GM18502 (cell line): ENCODE results near the gene HCRTR2.

ENCODE experiments used
- ATAC-seq: cut with Tn5 transposase; IDR thresholded peaks from one replicate; pipeline ENCODE4 v1.9.1; 2021; ENCODE audit warnings: mild to moderate bottlenecking; ENCODE audit not compliant: unreplicated experiment, poor library complexity

HCRTR2 gene

DNA sequence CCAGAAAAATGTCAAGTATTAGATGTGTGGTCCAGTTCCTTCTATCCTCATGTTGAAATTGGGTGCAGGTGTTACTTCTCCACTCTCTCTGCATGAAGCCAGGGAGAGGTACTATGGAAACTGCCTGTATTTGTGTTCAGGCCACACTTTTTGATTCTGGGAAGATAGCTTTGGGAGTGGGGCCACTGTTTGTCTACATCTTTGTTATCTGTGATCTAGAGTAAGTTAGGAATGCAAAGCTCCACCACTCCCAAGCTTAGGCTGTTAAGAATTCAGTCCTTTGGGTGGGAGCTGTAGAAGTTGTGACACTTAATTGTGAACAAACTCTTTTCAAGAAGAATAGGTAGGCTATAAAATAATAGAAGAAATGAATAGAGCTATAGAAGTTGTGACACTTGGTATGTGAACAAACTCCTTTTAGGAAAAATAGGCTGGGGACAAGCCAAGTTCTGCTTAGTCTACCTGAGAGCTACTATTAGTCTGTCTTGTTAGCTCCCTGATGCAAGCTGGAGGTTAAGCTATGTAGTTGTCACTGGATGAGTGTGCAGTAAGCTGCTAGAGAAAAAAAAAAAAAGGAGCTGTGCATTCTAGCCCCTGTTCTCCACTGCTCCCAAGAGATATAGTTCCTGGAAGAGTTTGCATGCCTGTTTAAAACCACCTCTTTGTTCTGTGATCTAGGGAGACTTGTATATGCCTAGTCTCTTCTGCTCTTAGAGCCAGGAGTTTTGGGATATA is 145.8 kb downstream of the HCRTR2 start:
- ATAC-seq, result no peak

DNA sequence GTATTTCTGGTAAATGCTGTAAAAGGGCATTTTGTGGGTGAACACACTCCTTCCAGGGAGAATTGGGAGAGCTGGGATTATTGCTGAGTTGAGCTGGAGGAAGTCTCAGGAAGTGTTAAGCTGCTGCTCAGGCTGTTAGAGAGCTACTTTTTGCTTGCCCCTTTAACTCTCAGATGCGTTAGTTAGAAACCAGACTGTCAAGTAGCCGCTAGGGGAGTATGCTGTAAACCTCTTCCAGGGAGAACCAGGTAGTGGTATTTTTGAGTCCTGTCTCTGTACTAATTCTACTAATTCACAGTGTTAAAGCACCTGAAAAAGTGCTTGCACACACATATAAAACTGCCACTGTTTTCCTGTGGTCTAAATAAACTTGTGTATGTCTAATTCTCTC is 146.4 kb downstream of the HCRTR2 start:
- no peak for ATAC-seq

- no peak for ATAC-seq
Observed at GRCh38 chr6:55327169-55327568, 152.9 kb downstream of the HCRTR2 start, which contains the start of gene GFRAL. Gene GFRAL, plus strand, starts transcription at chr6:55327469. Its CDS starts 86 bp downstream, at chr6:55327555.
